Measurements from ENCODE around the gene RAMP3. TPM values are rescaled to one million over a fixed set of nuclear protein-coding genes. Genes with fewer than 3 reads are reported as not detected.

Gene RAMP3
- total and polyA plus RNA-seq, 9 donors = 2.9 to 26.0 (median 8.0) TPM

DNA sequence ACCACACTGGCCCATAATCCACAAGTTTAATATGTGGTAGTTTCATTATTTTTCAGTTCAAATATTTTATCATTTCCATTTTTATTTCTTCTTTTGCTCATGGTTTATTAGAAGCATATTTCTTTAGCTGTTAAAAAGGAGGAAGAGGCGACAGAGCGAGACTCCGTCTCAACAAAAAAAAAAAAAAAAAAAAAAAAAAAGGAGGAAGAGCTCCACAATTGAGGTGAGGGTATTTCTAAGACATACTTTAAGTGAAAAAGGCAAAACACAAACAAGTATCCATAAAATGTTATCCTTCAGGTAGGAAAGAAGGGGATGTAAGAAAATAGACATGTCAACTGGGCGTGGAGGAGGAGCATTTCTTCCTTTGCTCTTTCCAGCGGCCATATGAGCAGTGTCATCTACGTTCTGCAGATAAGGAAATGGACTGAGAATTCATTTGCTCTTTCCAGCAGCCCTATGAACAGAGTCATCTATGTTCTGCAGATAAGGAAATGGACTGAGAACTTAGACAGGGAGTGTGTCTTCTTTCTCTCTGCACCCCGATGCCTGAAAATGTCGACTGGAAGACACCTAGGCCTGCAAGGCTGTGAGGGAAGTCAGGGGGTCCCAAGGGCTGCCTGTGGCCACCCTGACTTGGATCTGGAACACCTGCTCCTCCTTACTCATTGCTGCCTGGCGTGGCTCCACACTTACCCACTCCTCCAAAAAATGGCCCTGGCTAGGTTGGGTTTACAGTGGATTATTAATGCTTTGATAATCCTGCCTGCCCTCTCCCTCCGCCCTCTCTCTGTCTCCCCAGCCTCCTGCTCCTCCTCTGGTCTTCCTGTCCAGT is 18.9 kb upstream of the RAMP3 start:
- Histone ChIP-seq H3K4me3 (no peak overlapping the region), H3K27me3 (no peaks in the 10 kb centered on the region), H3K27ac (no peak overlapping the region), H3K9me3 (no peaks in the 10 kb centered on the region), H3K36me3 (no peaks in the 10 kb centered on the region), H3K4me1 (ENCODE audit: insufficient read depth) (no peaks in the 10 kb centered on the region)
- 57 to 64% (median 58%) methylated on average over 10 of the region's 10 CpGs for WGBS, 3 donors
- intact Hi-C loops (cut with DNase I) = loop anchor here in 3 of 4 donors (5.0 to 10.0 kb wide), 4 partner anchors 281 to 894 kb away; no protein-coding TSS in a partner anchor
- no peak for DNase-seq
- TF ChIP-seq, protein P1, sequence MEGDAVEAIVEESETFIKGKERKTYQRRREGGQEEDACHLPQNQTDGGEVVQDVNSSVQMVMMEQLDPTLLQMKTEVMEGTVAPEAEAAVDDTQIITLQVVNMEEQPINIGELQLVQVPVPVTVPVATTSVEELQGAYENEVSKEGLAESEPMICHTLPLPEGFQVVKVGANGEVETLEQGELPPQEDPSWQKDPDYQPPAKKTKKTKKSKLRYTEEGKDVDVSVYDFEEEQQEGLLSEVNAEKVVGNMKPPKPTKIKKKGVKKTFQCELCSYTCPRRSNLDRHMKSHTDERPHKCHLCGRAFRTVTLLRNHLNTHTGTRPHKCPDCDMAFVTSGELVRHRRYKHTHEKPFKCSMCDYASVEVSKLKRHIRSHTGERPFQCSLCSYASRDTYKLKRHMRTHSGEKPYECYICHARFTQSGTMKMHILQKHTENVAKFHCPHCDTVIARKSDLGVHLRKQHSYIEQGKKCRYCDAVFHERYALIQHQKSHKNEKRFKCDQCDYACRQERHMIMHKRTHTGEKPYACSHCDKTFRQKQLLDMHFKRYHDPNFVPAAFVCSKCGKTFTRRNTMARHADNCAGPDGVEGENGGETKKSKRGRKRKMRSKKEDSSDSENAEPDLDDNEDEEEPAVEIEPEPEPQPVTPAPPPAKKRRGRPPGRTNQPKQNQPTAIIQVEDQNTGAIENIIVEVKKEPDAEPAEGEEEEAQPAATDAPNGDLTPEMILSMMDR (IDR thresholded peaks at IDR 0.05) = no peak
- TF ChIP-seq EP300 (IDR thresholded peaks at IDR 0.05) (no peak), POLR2A (IDR thresholded peaks at IDR 0.05) (no peak)

DNA sequence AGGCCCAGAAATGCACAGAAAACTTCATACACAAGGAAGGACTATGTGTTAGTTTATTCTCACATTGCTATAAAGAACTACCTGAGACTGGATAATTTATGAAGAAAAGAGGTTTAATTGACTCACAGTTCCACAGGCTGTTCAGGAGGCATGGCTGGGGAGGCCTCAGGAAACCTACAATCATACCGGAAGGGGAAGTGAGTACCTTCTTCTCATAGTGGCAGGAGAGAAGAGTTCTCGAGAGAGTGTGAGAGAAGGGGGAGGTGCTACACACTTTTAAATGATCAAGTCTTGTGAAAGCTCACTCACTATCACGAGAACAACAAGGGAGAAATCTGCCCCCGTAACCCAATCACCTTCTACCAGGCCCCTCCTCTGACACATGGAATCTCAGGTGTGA is 16.8 kb upstream of the RAMP3 start:
- WGBS, 3 donors = 66 to 78% (median 75%) methylated on average over 4 of the region's 4 CpGs
- DNase-seq = no peak
- intact Hi-C loops (cut with DNase I) = no loop called here
- TF ChIP-seq EP300 (IDR thresholded peaks at IDR 0.05) (no peak), POLR2A (IDR thresholded peaks at IDR 0.05) (no peak)
- TF ChIP-seq, protein P1 (IDR thresholded peaks at IDR 0.05) = no peak
- Histone ChIP-seq H3K36me3 (no peaks in the 10 kb centered on the region), H3K4me3 (no peak overlapping the region), H3K4me1 (ENCODE audit: insufficient read depth) (no peaks in the 10 kb centered on the region), H3K9me3 (no peaks in the 10 kb centered on the region), H3K27ac (no peak overlapping the region), H3K27me3 (no peaks in the 10 kb centered on the region)

DNA sequence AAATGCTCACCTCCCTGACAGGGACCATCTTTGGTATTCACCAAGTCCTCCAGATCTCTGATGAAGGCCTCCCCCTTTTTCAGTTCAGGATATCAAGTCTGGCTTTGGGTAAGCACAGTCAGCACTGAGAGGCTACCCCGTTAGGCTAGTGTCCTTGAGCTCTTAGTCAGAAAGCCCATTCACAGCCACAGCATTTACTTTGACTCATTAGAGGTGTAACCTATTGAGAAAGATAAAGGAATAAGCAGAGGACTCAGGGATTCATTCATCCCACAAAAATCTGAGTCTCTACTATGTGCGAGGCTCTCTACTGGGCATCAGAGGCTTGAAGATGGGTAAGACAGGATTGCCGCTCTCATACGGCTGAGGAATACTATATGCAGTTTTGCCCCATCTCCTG is 14.0 kb upstream of the RAMP3 start:
- WGBS, 3 donors = 65 to 76% (median 71%) methylated on average over 4 of the region's 4 CpGs
- H3K4me1 ChIP-seq (ENCODE audit: insufficient read depth) = no peaks in the 10 kb centered on the region
- intact Hi-C loops (cut with DNase I) = no loop called here
- no peaks in the 10 kb centered on the region for H3K36me3 ChIP-seq
- TF ChIP-seq EP300 (IDR thresholded peaks at IDR 0.05) (no peak), POLR2A (IDR thresholded peaks at IDR 0.05) (no peak)
- TF ChIP-seq, protein P1 (IDR thresholded peaks at IDR 0.05) = no peak
- no peaks in the 10 kb centered on the region for H3K9me3 ChIP-seq
- H3K27ac ChIP-seq = no peak overlapping the region
- no peaks in the 10 kb centered on the region for H3K27me3 ChIP-seq
- no peak overlapping the region for H3K4me3 ChIP-seq
- no peak for DNase-seq

DNA sequence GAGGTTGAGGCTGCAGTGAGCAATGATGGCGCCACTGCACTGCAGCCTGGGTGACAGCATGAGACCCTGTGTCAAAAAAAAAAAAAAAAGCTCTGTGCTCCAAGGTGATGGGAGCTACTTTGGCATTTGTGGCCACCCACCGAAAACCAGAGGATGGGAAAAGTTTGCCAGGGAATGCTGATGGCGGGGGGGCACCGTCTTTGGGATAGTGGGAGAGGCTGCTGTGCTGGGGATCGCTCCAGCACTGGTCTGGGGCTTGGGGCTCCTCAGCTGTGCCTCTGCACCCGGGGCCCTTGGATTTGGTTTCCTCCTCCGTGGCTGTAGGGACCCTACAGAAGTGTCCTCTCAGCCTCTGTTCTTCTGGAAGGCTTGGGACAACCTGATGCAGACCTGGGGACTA is 11.7 kb upstream of the RAMP3 start:
- no peak for TF ChIP-seq EP300 (IDR thresholded peaks at IDR 0.05)
- no peak for TF ChIP-seq POLR2A (IDR thresholded peaks at IDR 0.05)
- TF ChIP-seq, protein P1 (IDR thresholded peaks at IDR 0.05) = no peak
- no peaks in the 10 kb centered on the region for H3K4me1 ChIP-seq (ENCODE audit: insufficient read depth)
- no peaks in the 10 kb centered on the region for H3K36me3 ChIP-seq
- no peaks in the 10 kb centered on the region for H3K27me3 ChIP-seq
- H3K9me3 ChIP-seq = no peaks in the 10 kb centered on the region
- intact Hi-C loops (cut with DNase I) = no loop called here
- no peak for DNase-seq
- WGBS, 3 donors = 87 to 94% (median 93%) methylated on average over 7 of the region's 7 CpGs
- no peak overlapping the region for H3K4me3 ChIP-seq
- H3K27ac ChIP-seq = no peak overlapping the region
